HL-60 (cell line): ENCODE data around the gene SIAE.
A peak's percentile ranks its signal among the peaks of the same experiment; 100 is the strongest.

Experiments
- DNase-seq, 2 experiments: peaks; one replicate each; pipeline ENCODE4 v3.0.0-alpha.2; 2010 to 2020; ENCODE audit warnings: low read depth in 1 of 2, low spot score in 1 of 2
- H3K27ac ChIP-seq: fragments of 250-450 bp; sonication (Bioruptor Pico); replicated peaks from 2 replicates; pipeline ENCODE4 v1.5.1; 2020; ENCODE audit warnings: mild to moderate bottlenecking, moderate library complexity
- H3K27me3 ChIP-seq: fragments of 250-450 bp; sonication (Bioruptor Pico); 2 replicates; pipeline ENCODE4 v1.5.1; 2021; ENCODE audit warnings: mild to moderate bottlenecking, moderate library complexity; ENCODE audit not compliant: insufficient read depth, poor library complexity, severe bottlenecking
- H3K4me3 ChIP-seq: replicated peaks from 2 replicates; pipeline ENCODE4 v1.5.1; 2011; ENCODE audit warnings: mild to moderate bottlenecking, control low read depth, low read length; ENCODE audit not compliant: insufficient read depth
- GABPA ChIP-seq: IDR thresholded peaks from 2 replicates; pipeline ENCODE4 v1.6.1; 2012; ENCODE audit warnings: low read depth
- POLR2AphosphoS5 ChIP-seq: IDR thresholded peaks from 2 replicates; pipeline ENCODE4 v1.6.1; 2012; ENCODE audit warnings: low read depth
- SPI1 ChIP-seq: IDR thresholded peaks from 2 replicates; pipeline ENCODE4 v1.6.1; 2012; ENCODE audit warnings: low read depth, mild to moderate bottlenecking, borderline replicate concordance
- TF ChIP-seq, protein P1 (sequence below): IDR thresholded peaks from one replicate; pipeline ENCODE4 v1.5.1; 2011; ENCODE audit warnings: low read length, control low read depth, inconsistent platforms; ENCODE audit not compliant: insufficient read depth

Gene SIAE

DNA sequence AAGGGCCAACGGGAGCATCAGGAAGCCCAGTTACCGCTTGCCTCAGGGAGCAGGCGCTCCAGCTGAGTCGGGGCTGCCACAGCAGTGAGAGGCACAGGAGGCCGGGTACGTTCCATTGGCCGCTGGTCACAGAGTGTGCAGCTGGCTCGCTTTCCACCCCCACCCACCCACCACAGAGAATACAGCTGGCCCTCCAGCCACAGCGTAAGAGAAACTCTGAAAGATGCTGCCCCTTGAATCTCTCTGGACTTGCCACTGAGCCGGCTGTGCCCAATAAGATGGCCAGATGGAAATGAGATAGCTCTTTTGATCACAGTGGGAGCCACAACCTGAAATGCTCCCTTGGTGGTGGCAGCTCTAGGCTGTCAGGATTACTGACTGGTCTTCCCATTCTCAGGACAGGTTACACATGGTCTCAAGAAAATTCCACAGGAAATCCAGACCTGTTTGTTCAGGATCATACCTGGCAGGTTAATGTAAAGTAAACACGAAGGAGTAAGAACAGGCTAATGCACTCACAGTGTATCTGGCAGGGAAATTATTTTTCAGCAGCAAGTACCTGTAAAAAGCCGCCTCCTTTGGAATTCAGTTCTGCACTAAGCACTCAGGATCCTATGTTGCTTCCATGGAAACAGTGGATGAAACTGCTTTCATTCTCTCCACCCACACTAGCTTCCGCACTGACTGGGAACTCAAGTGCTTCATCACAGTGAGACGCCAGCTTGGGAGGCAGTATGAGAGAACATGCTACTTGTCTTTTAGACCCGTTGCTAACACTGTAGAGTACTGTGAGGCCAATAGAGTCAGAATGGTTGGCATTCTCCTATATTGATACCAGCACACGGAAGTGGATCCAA, 16.5 kb downstream of the SIAE start:
- no peaks in the 10 kb centered on the region for H3K27me3 ChIP-seq
- TF ChIP-seq POLR2AphosphoS5: no peak
- no peak for TF ChIP-seq SPI1
- no peak for TF ChIP-seq GABPA
- TF ChIP-seq, protein P1, sequence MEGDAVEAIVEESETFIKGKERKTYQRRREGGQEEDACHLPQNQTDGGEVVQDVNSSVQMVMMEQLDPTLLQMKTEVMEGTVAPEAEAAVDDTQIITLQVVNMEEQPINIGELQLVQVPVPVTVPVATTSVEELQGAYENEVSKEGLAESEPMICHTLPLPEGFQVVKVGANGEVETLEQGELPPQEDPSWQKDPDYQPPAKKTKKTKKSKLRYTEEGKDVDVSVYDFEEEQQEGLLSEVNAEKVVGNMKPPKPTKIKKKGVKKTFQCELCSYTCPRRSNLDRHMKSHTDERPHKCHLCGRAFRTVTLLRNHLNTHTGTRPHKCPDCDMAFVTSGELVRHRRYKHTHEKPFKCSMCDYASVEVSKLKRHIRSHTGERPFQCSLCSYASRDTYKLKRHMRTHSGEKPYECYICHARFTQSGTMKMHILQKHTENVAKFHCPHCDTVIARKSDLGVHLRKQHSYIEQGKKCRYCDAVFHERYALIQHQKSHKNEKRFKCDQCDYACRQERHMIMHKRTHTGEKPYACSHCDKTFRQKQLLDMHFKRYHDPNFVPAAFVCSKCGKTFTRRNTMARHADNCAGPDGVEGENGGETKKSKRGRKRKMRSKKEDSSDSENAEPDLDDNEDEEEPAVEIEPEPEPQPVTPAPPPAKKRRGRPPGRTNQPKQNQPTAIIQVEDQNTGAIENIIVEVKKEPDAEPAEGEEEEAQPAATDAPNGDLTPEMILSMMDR: no peak
- no peak for DNase-seq
- H3K27ac ChIP-seq: no peak overlapping the region
- H3K4me3 ChIP-seq: no peak overlapping the region

DNA sequence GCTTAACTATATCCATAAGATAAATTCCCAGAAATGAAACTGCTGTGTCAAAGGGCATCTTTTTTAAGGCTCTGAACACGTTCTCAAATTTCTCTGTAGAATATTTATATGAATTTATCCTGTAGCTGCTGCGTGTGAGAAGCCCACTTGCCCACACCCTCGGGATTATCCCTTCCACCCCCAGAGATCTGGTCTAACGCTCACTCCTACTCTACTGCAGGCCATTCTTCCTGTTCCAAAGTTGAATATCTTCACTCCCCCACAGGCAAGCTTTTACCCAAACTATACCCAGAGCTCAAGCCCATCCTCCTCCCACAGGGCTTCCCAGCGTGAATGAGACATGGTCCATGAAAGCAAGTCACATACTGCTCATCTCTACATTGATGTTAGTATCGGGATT, 24.9 kb downstream of the SIAE start:
- DNase-seq: no peak
- H3K27ac ChIP-seq: no peak overlapping the region
- no peak for TF ChIP-seq POLR2AphosphoS5
- TF ChIP-seq, protein P1: no peak
- H3K27me3 ChIP-seq: no peaks in the 10 kb centered on the region
- H3K4me3 ChIP-seq: no peak overlapping the region

DNA sequence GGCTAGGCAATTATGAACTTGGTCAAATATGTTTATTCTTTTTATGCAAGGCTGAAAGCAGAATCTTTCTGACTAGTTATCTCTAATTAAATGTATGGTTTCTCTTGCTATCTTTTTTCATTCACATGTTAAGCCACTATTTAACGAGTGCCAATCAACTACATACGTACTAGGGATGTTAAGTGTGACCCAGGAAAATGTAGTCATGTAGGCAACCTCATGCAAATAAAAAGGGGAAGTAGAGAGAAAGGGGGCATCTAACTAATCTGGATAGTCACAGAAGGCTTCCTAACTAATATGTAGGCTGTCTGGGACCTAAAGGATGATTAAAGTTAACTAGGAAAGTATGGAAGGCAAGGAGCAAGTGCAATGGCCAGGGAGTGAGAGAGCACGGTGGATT, 27.4 kb downstream of the SIAE start:
- no peak for DNase-seq
- TF ChIP-seq SPI1: peak; percentile 33; the same call in 1 of the 2 replicates
- TF ChIP-seq, protein P1: no peak
- Histone ChIP-seq H3K4me3 (no peak overlapping the region), H3K27me3 (no peaks in the 10 kb centered on the region), H3K27ac (no peak overlapping the region)

DNA sequence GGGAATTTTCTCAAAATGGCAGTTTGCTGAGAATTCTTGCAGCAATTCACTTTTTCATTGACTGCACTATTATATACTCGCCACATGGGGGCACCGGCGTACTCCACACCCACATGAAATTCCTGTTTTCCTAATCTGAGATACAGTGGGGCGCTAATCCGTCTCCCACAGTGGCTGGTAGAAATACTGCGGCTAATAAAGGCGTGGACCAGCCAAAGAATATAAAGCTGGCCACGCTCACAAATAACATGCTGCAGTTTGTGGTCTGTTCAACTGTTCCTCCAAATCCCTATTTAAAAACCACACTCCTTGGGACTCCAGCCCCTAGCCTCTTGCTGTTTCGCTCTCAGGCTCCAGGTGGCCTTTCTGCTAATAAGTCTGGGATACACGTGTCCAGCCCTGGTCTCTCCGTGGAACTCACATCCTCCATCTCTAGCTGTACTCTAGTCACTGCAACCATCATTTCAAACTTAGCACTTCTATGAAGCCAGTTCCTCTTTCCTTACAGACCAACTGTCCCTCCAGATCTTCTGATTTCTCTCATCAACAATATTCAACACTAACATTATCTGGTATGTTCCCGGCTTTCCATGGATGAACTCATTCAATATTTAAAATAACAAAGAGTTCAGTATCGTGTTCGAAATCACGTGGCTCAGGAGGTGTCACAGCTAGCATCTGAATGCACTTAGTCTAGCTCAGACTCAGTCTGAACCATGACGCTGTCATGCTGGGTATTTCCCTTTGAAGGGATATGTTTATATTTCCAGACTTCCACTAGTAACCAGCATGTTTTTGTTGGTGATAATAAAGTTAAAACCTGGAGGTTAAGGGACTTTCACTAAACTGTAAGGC, 28.9 kb downstream of the SIAE start:
- no peak overlapping the region for H3K27ac ChIP-seq
- no peak overlapping the region for H3K4me3 ChIP-seq
- DNase-seq: peak in 1 of 2 experiments; percentile 29
- H3K27me3 ChIP-seq: no peaks in the 10 kb centered on the region
- TF ChIP-seq, protein P1: peak; percentile 68
- peak; percentile 95 for TF ChIP-seq SPI1
- TF ChIP-seq POLR2AphosphoS5: no peak
